BLaER1 (cell line): ENCODE data around the gene MEIS2.

Experiments
- H3K27ac ChIP-seq: shearing (Covaris generic); formaldehyde crosslinking; 2 replicates; pipeline ENCODE4 v1.8.1; 2022
- H3K27me3 ChIP-seq: shearing (Covaris generic); formaldehyde crosslinking; 2 replicates; pipeline ENCODE4 v1.8.1; 2022
- H3K36me3 ChIP-seq: shearing (Covaris generic); formaldehyde crosslinking; 2 replicates; pipeline ENCODE4 v1.8.1; 2022
- H3K4me1 ChIP-seq: shearing (Covaris generic); formaldehyde crosslinking; 2 replicates; pipeline ENCODE4 v1.8.1; 2022
- H3K4me2 ChIP-seq: shearing (Covaris generic); formaldehyde crosslinking; 2 replicates; pipeline ENCODE4 v1.8.1; 2022
- H3K4me3 ChIP-seq: shearing (Covaris generic); formaldehyde crosslinking; 2 replicates; pipeline ENCODE4 v1.8.1; 2022
- H3K9ac ChIP-seq: shearing (Covaris generic); formaldehyde crosslinking; 2 replicates; pipeline ENCODE4 v1.8.1; 2022
- H3K9me3 ChIP-seq: shearing (Covaris generic); formaldehyde crosslinking; 2 replicates; pipeline ENCODE4 v1.8.1; 2022
- H4K20me1 ChIP-seq: shearing (Covaris generic); formaldehyde crosslinking; 2 replicates; pipeline ENCODE4 v1.8.1; 2022
- Cebpa-rat ChIP-seq: shearing (Covaris generic); IDR thresholded peaks from 2 replicates; pipeline ENCODE4 v1.8.1; 2022

Gene MEIS2

DNA sequence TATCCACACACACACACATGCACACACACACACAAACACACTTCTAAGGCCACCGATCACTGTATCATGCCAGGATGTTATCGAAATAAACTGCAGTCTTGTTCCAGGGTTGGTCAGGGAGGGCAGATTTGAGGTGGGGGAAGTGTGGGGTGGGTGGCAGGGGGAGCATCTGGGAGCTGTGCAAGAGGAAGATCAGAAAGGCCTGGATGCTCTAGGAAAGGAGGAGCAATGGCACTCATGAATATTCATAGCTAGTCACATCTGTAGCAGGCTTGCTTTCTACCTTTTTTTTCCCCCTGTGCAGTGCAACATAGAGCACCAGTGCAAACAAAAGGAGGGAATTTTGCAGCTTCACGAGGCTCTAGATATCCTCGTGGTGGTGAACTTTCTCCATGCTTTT, 84.9 kb downstream of the MEIS2 start:
- Histone ChIP-seq H3K4me2 (no peak overlapping the region), H3K27ac (no peak overlapping the region), H3K4me3 (no peak overlapping the region), H3K9ac (no peak overlapping the region), H3K9me3 (no peaks in the 10 kb centered on the region), H3K27me3 (no peaks in the 10 kb centered on the region), H3K36me3 (no peaks in the 10 kb centered on the region), H4K20me1 (no peaks in the 10 kb centered on the region), H3K4me1 (no peaks in the 10 kb centered on the region)
- TF ChIP-seq Cebpa-rat: no peak

- H3K4me2 ChIP-seq: no peak overlapping the region
- no peaks in the 10 kb centered on the region for H3K4me1 ChIP-seq
- TF ChIP-seq Cebpa-rat: no peak
- no peak overlapping the region for H3K9ac ChIP-seq
- H3K27me3 ChIP-seq: no peaks in the 10 kb centered on the region
- no peaks in the 10 kb centered on the region for H4K20me1 ChIP-seq
- no peaks in the 10 kb centered on the region for H3K9me3 ChIP-seq
- H3K4me3 ChIP-seq: no peak overlapping the region
- no peak overlapping the region for H3K27ac ChIP-seq
- no peaks in the 10 kb centered on the region for H3K36me3 ChIP-seq
Measured at GRCh38 chr15:37015035-37015434, 85.3 kb downstream of the MEIS2 start.

- no peak overlapping the region for H3K4me2 ChIP-seq
- H3K4me1 ChIP-seq: no peaks in the 10 kb centered on the region
- no peak overlapping the region for H3K9ac ChIP-seq
- H3K9me3 ChIP-seq: no peaks in the 10 kb centered on the region
- H4K20me1 ChIP-seq: no peaks in the 10 kb centered on the region
- H3K27me3 ChIP-seq: no peaks in the 10 kb centered on the region
- no peak overlapping the region for H3K27ac ChIP-seq
- H3K4me3 ChIP-seq: no peak overlapping the region
- H3K36me3 ChIP-seq: no peaks in the 10 kb centered on the region
- TF ChIP-seq Cebpa-rat: no peak
Measured at GRCh38 chr15:37014566-37014965, 85.8 kb downstream of the MEIS2 start.

GRCh38 chr15:37014137-37014536, 86.2 kb downstream of the MEIS2 start:
- H3K36me3 ChIP-seq: no peaks in the 10 kb centered on the region
- TF ChIP-seq Cebpa-rat: no peak
- H3K27ac ChIP-seq: no peak overlapping the region
- H3K4me2 ChIP-seq: no peak overlapping the region
- no peaks in the 10 kb centered on the region for H3K27me3 ChIP-seq
- H3K4me3 ChIP-seq: no peak overlapping the region
- no peaks in the 10 kb centered on the region for H3K9me3 ChIP-seq
- no peak overlapping the region for H3K9ac ChIP-seq
- no peaks in the 10 kb centered on the region for H3K4me1 ChIP-seq
- H4K20me1 ChIP-seq: no peaks in the 10 kb centered on the region

- Histone ChIP-seq H3K4me1 (no peaks in the 10 kb centered on the region), H3K27me3 (no peaks in the 10 kb centered on the region), H3K9ac (no peak overlapping the region), H4K20me1 (no peaks in the 10 kb centered on the region), H3K9me3 (no peaks in the 10 kb centered on the region), H3K36me3 (no peaks in the 10 kb centered on the region), H3K27ac (no peak overlapping the region), H3K4me2 (no peak overlapping the region), H3K4me3 (no peak overlapping the region)
- no peak for TF ChIP-seq Cebpa-rat
Measured at GRCh38 chr15:37010595-37010994, 89.8 kb downstream of the MEIS2 start.

DNA sequence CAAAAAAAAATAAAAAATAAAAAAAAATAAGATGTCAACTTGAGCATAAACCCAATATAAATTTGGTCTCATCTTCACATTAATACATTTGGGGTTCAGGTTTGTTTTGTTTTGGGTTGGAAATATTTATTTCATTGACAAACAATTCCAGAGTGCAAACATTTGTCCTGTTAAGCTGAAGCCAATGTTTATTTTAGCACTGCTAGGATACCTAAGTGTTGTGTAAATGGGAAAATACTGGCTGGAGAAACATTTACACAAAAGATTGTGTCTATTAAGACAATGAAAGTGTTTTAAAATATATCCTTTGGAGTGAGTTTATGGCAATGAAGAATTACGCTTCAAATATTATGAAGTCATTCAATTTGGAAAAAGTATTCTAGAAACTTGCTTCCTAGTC, 91.1 kb downstream of the MEIS2 start:
- H3K36me3 ChIP-seq: no peaks in the 10 kb centered on the region
- no peak overlapping the region for H3K9ac ChIP-seq
- H3K4me1 ChIP-seq: no peaks in the 10 kb centered on the region
- H3K9me3 ChIP-seq: no peaks in the 10 kb centered on the region
- TF ChIP-seq Cebpa-rat: no peak
- no peak overlapping the region for H3K4me2 ChIP-seq
- no peak overlapping the region for H3K4me3 ChIP-seq
- H4K20me1 ChIP-seq: no peaks in the 10 kb centered on the region
- no peaks in the 10 kb centered on the region for H3K27me3 ChIP-seq
- no peak overlapping the region for H3K27ac ChIP-seq

DNA sequence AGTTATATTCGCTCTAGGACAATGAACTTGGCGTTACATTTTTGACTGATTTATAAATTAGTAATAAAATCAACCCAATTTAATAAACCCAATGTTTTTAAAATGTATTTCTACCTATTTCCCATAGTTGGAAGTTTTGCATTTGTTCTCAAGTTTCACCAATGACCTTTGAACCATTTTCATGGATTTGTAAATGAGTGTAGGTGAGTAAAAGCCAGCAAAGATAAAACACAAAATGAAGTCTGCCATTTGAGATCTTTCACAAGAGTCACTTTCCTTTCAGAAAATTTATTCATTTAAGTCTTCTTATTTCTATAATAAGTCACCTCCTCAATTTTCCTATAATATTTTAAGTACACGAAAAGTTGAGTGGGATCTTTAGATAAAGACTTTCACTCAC, 92.1 kb downstream of the MEIS2 start:
- no peak overlapping the region for H3K4me2 ChIP-seq
- H3K4me1 ChIP-seq: no peaks in the 10 kb centered on the region
- TF ChIP-seq Cebpa-rat: no peak
- H3K4me3 ChIP-seq: no peak overlapping the region
- no peaks in the 10 kb centered on the region for H3K9me3 ChIP-seq
- no peaks in the 10 kb centered on the region for H4K20me1 ChIP-seq
- no peak overlapping the region for H3K27ac ChIP-seq
- no peaks in the 10 kb centered on the region for H3K36me3 ChIP-seq
- H3K27me3 ChIP-seq: no peaks in the 10 kb centered on the region
- no peak overlapping the region for H3K9ac ChIP-seq

DNA sequence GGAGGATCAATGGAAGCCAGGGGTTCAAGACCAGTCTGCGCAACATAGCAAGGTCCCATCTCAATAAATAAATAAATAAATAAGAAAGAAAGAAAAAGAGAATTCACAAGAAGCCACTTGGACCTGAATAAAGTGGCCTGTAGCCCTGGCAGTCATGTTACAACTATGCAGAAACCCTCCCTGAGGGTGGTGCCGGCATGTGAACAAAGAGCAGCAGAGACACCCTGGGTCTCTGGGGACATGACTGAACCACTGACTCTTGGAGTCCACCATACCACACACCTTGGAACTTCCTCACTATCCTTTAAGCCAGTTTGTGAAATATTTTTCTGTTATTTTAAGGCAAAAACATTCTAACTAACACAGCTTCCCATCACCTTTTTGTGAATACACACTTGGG, 93.0 kb downstream of the MEIS2 start:
- no peaks in the 10 kb centered on the region for H3K4me1 ChIP-seq
- no peak overlapping the region for H3K4me3 ChIP-seq
- no peak overlapping the region for H3K4me2 ChIP-seq
- no peaks in the 10 kb centered on the region for H3K36me3 ChIP-seq
- H3K27ac ChIP-seq: no peak overlapping the region
- H3K27me3 ChIP-seq: no peaks in the 10 kb centered on the region
- H3K9me3 ChIP-seq: no peaks in the 10 kb centered on the region
- no peak for TF ChIP-seq Cebpa-rat
- H4K20me1 ChIP-seq: no peaks in the 10 kb centered on the region
- H3K9ac ChIP-seq: no peak overlapping the region

DNA sequence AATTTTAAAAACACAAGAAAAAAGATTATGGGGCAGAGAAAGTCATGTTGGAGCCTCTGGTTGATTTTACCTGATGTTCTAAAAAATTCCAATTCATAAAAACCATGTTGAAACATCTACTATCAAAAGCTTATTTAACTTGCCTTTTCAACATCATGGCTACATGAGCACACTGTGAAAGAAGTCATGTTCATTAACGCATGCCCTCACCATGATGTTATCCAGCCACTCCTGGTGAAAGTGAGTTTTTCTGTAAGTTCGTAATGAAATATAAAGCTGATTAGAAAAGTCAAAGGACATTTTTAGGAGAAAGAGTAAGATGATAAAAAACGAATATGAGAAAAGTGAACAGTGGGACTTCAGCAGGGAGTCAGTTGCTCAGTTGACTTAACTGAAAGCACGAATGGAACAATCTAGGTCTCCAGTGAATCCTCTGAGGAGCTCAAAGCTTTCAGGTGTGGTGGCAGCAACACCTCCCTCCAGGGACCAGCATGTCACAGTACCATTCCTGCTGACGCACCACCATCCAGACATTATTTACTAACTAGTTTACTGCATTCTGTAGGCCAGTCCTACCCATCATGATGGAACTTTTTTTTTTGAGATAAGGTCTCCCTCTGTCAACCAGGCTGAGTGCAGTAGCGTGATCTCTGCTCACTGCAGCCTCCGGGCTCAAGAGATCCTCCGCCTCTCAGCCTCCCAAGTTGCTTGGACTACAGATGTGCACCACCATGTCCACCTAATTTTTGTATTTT, 95.2 kb downstream of the MEIS2 start:
- Histone ChIP-seq H3K4me1 (no peaks in the 10 kb centered on the region), H3K4me2 (no peak overlapping the region), H3K4me3 (no peak overlapping the region), H4K20me1 (no peaks in the 10 kb centered on the region), H3K9ac (no peak overlapping the region), H3K36me3 (no peaks in the 10 kb centered on the region), H3K27me3 (no peaks in the 10 kb centered on the region), H3K27ac (no peak overlapping the region), H3K9me3 (no peaks in the 10 kb centered on the region)
- no peak for TF ChIP-seq Cebpa-rat

GRCh38 chr15:37004373-37004869, 95.9 kb downstream of the MEIS2 start:
- Histone ChIP-seq H4K20me1 (no peaks in the 10 kb centered on the region), H3K9ac (no peak overlapping the region), H3K4me1 (no peaks in the 10 kb centered on the region), H3K4me2 (no peak overlapping the region), H3K27me3 (no peaks in the 10 kb centered on the region), H3K4me3 (no peak overlapping the region), H3K9me3 (no peaks in the 10 kb centered on the region), H3K36me3 (no peaks in the 10 kb centered on the region), H3K27ac (no peak overlapping the region)
- no peak for TF ChIP-seq Cebpa-rat
